ENCODE data around the gene ECI1.
"Not testable (repeated sequence)": the region's sequence is repeated elsewhere in the genome, so short reads cannot be mapped to it uniquely, and the experiment has no call there.

The ECI1 gene

GRCh38 chr16:2252806-2253148, 1.4 kb upstream of the ECI1 start:
- ATAC-seq = no peak

GRCh38 chr16:2250652-2251295, 613 bp downstream of the ECI1 start:
- peak; percentile 44 for ATAC-seq

- ATAC-seq = no peak
Measured at GRCh38 chr16:2246301-2246885, 5.0 kb downstream of the ECI1 start.

GRCh38 chr16:2244926-2245795, 6.2 kb downstream of the ECI1 start:
- no peak for ATAC-seq

GRCh38 chr16:2244301-2244700, 7.1 kb downstream of the ECI1 start:
- no peak for ATAC-seq

GRCh38 chr16:2243781-2244180, 7.6 kb downstream of the ECI1 start:
- no peak for ATAC-seq

- ATAC-seq = no peak
Measured at GRCh38 chr16:2243031-2243528, 8.3 kb downstream of the ECI1 start.

GRCh38 chr16:2242598-2242997, 8.8 kb downstream of the ECI1 start:
- ATAC-seq = no peak

- ATAC-seq = not testable (repeated sequence)
Measured at GRCh38 chr16:2240331-2240730, 11.1 kb downstream of the ECI1 start.

GRCh38 chr16:2238838-2239675, 12.3 kb downstream of the ECI1 start:
- ATAC-seq = no peak

GRCh38 chr16:2238150-2238837, 13.1 kb downstream of the ECI1 start:
- ATAC-seq = no peak

GRCh38 chr16:2237493-2238149, 13.8 kb downstream of the ECI1 start:
- no peak for ATAC-seq

- ATAC-seq = no peak
Measured at GRCh38 chr16:2237102-2237482, 14.3 kb downstream of the ECI1 start.

- peak in 1 of 2 donors; percentile 26 for ATAC-seq
Measured at GRCh38 chr16:2236337-2237101, 14.9 kb downstream of the ECI1 start, which contains the start of gene DNASE1L2. DNASE1L2 (plus strand) TSS chr16:2236444; CDS start chr16:2236817, 373 bp downstream.

GRCh38 chr16:2235695-2236336, 15.6 kb downstream of the ECI1 start:
- ATAC-seq = no peak

GRCh38 chr16:2235234-2235651, 16.1 kb downstream of the ECI1 start:
- ATAC-seq = no peak

- ATAC-seq = no peak
Measured at GRCh38 chr16:2234813-2235170, 16.6 kb downstream of the ECI1 start.

- ATAC-seq = no peak
Measured at GRCh38 chr16:2233872-2234812, 17.2 kb downstream of the ECI1 start.

Measured in activated CD4-positive, CD25-positive, alpha-beta regulatory T cell treated with anti-CD3 and anti-CD28 coated beads, Interleukin-2, amount 50 U/mL, for 24 hours (primary cell).